Uterus (tissue), 2 donors: ENCODE data around the gene B3GNT7.

ENCODE experiments used
- POLR2A ChIP-seq, 2 donors: fragments of 450-650 bp; IDR thresholded peaks; one replicate each; pipeline ENCODE4 v1.6.1; 2016; ENCODE audit warnings: antibody characterized with exemption in 2 of 2, mild to moderate bottlenecking in 1 of 2, moderate library complexity in 1 of 2
- TF ChIP-seq, protein P1 (sequence below), 4 experiments: fragments of 200-600 bp in 2 of 4; fragments of 450-650 bp in 2 of 4; sonication (generic) in 2 of 4; IDR thresholded peaks; one replicate each; pipeline ENCODE4 v1.5.1; 2016 to 2019; ENCODE audit warnings: antibody characterized with exemption in 4 of 4, mild to moderate bottlenecking in 2 of 4, moderate library complexity in 1 of 4

DNA sequence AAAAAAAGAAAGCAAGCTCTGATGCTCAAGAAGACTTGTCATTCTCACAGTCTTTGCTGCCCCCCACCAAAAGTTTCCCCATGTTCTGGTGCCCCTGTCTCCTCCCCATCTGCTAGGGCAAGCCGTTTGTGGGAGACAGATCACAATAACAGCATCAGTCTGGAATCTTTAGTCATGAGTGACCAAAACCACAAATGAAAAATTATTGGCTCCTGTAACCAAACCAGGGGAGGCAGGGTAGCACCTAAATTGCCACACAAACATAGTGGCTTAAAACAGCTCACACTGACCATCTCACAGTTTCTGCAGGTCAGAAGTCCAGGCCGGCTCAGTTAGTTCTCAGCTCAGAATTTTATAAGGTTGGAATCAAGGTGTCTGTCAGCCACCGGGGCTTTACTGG lies 9.1 kb upstream of the B3GNT7 start:
- TF ChIP-seq, protein P1, sequence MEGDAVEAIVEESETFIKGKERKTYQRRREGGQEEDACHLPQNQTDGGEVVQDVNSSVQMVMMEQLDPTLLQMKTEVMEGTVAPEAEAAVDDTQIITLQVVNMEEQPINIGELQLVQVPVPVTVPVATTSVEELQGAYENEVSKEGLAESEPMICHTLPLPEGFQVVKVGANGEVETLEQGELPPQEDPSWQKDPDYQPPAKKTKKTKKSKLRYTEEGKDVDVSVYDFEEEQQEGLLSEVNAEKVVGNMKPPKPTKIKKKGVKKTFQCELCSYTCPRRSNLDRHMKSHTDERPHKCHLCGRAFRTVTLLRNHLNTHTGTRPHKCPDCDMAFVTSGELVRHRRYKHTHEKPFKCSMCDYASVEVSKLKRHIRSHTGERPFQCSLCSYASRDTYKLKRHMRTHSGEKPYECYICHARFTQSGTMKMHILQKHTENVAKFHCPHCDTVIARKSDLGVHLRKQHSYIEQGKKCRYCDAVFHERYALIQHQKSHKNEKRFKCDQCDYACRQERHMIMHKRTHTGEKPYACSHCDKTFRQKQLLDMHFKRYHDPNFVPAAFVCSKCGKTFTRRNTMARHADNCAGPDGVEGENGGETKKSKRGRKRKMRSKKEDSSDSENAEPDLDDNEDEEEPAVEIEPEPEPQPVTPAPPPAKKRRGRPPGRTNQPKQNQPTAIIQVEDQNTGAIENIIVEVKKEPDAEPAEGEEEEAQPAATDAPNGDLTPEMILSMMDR (IDR thresholded peaks at IDR 0.05): no peak
- TF ChIP-seq POLR2A (IDR thresholded peaks at IDR 0.05): no peak
